Testis (tissue), 5 donors: ENCODE results near the gene SLC5A8. TPM values are rescaled to one million over a fixed set of nuclear protein-coding genes. Genes with fewer than 3 reads are reported as not detected.

Experiments
- DNase-seq: peaks from one replicate; pipeline ENCODE4 v3.0.0-alpha.2; 2019
- H3K27ac ChIP-seq, 2 donors: fragments of 200-600 bp; sonication (generic); one replicate each; pipeline ENCODE4 v1.5.1; 2019
- H3K27me3 ChIP-seq: fragments of 200-600 bp; sonication (generic); one replicate; pipeline ENCODE4 v1.5.1; 2019
- H3K36me3 ChIP-seq: fragments of 200-600 bp; sonication (generic); one replicate; pipeline ENCODE4 v1.5.1; 2017; ENCODE audit warnings: low read depth; ENCODE audit errors: missing control alignments
- H3K4me1 ChIP-seq: fragments of 200-600 bp; sonication (generic); one replicate; pipeline ENCODE4 v1.5.1; 2019
- H3K4me3 ChIP-seq, 2 donors: fragments of 200-600 bp; sonication (generic); one replicate each; pipeline ENCODE4 v1.5.1; 2017 to 2019
- H3K9me3 ChIP-seq: fragments of 200-600 bp; sonication (generic); one replicate; pipeline ENCODE4 v1.5.1; 2017
- POLR2A ChIP-seq: fragments of 450-650 bp; IDR thresholded peaks from one replicate; pipeline ENCODE4 v1.6.1; 2017; ENCODE audit warnings: antibody characterized with exemption, mild to moderate bottlenecking, moderate library complexity
- WGBS, 2 donors: methylation state at CpG; one replicate each; pipeline ENCODE4 v1.1.5; 2018; 5-methylcytosine and 5-hydroxymethylcytosine counted together
- intact Hi-C: fragments of 100-400 bp; cut with DNase I; formaldehyde crosslinking; loops from one replicate; pipeline ENCODE4 v1.15.1; 2023; ENCODE audit warnings: low total_unique reads
- long read RNA-seq, 2 donors: transcript quantifications; one replicate each; lab custom pipeline, GENCODE V29; 2026
- polyA plus RNA-seq: library from polyadenylated mRNA; stranded (reverse); fragments of 350-450 nt; fragmentation: Illumina TruSeq; extraction: RNeasy Lipid Tissue Mini Kit (QIAGEN cat#74804); gene quantifications from one replicate; pipeline ENCODE4 v1.2.3, GENCODE V29; 2014; ENCODE audit warnings: low read depth, low replicate concordance; ENCODE audit not compliant: insufficient read depth
- total RNA-seq, 2 donors: library from RNA; depleted of rRNA; stranded (reverse); fragments of >200 nt; gene quantifications; one replicate each; pipeline ENCODE4 v1.2.3, GENCODE V29; 2016
- TF ChIP-seq, protein P1 (sequence below), 3 experiments: fragments of 450-650 bp in 2 of 3; fragments of 200-600 bp in 1 of 3; sonication (generic) in 1 of 3; IDR thresholded peaks; one replicate each; pipeline ENCODE4 v1.5.1; 2016 to 2019; ENCODE audit warnings: antibody characterized with exemption in 3 of 3, mild to moderate bottlenecking in 2 of 3, moderate library complexity in 1 of 3

The SLC5A8 gene, protein sequence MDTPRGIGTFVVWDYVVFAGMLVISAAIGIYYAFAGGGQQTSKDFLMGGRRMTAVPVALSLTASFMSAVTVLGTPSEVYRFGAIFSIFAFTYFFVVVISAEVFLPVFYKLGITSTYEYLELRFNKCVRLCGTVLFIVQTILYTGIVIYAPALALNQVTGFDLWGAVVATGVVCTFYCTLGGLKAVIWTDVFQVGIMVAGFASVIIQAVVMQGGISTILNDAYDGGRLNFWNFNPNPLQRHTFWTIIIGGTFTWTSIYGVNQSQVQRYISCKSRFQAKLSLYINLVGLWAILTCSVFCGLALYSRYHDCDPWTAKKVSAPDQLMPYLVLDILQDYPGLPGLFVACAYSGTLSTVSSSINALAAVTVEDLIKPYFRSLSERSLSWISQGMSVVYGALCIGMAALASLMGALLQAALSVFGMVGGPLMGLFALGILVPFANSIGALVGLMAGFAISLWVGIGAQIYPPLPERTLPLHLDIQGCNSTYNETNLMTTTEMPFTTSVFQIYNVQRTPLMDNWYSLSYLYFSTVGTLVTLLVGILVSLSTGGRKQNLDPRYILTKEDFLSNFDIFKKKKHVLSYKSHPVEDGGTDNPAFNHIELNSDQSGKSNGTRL
- total RNA-seq (under 1 TPM; 0.31 to 0.71 TPM), polyA plus RNA-seq (0.40 TPM)
- long read RNA-seq, donor 1 = 0 reads
- long read RNA-seq, donor 2 = 0 reads

DNA sequence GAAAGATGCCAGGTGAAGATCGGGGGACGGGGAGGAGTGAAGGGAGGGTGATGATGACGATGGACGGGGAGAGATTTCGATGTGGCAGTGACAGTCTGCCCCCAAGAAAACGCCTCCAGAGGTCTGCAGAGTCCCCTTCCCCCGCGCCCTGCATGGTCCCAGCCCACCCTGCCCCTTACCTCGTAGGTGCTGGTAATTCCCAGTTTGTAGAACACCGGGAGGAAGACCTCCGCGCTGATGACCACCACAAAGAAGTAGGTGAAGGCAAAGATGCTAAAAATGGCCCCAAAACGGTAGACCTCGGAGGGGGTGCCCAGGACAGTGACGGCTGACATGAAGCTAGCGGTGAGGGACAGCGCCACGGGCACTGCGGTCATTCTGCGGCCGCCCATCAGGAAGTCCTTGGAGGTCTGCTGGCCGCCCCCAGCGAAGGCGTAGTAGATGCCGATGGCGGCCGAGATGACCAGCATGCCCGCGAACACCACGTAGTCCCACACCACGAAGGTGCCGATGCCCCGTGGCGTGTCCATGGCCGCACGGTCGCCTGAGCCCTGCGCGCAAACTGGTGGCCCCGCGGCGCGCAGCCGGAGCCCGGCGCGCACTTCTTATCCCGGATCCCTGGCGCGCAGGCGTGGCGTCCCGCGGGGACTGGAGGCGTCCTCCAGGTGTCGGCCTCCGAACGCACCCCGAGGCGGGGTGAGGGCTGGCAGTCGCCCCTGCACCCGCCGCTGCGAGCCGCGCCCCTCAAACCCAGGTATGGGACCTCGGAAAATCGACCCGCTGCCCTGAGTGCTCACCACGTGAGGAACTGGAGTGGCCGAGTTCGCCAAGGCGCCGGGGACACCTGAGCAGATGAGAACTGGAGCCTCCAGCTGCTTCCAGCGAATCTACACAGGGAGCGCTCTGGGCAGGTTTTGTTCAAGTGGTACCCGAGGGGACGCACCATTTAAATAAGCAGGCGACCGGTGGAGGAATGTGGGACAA is at the start of gene SLC5A8:
SLC5A8 (minus strand) TSS at position 920 of the 984 bp plus-strand sequence; CDS start at position 530, 390 bp downstream.
- WGBS, 2 donors = 6 to 15% methylated on average over 23 to 56 of the region's 80 CpGs
- Histone ChIP-seq H3K4me3 (peak within 1 kb of the TSS; percentile 36 to 56), H3K9me3 (no peaks in the 10 kb centered on the region), H3K27ac (no peak within 1 kb of the TSS), H3K27me3 (no peaks in the 10 kb centered on the region), H3K4me1 (no peaks in the 10 kb centered on the region), H3K36me3 (no peaks in the 10 kb centered on the region)
- intact Hi-C loops = no loop called here
- DNase-seq = peak; percentile 25
- TF ChIP-seq, protein P1, sequence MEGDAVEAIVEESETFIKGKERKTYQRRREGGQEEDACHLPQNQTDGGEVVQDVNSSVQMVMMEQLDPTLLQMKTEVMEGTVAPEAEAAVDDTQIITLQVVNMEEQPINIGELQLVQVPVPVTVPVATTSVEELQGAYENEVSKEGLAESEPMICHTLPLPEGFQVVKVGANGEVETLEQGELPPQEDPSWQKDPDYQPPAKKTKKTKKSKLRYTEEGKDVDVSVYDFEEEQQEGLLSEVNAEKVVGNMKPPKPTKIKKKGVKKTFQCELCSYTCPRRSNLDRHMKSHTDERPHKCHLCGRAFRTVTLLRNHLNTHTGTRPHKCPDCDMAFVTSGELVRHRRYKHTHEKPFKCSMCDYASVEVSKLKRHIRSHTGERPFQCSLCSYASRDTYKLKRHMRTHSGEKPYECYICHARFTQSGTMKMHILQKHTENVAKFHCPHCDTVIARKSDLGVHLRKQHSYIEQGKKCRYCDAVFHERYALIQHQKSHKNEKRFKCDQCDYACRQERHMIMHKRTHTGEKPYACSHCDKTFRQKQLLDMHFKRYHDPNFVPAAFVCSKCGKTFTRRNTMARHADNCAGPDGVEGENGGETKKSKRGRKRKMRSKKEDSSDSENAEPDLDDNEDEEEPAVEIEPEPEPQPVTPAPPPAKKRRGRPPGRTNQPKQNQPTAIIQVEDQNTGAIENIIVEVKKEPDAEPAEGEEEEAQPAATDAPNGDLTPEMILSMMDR (IDR thresholded peaks at IDR 0.05) = no peak
- TF ChIP-seq POLR2A = no peak

DNA sequence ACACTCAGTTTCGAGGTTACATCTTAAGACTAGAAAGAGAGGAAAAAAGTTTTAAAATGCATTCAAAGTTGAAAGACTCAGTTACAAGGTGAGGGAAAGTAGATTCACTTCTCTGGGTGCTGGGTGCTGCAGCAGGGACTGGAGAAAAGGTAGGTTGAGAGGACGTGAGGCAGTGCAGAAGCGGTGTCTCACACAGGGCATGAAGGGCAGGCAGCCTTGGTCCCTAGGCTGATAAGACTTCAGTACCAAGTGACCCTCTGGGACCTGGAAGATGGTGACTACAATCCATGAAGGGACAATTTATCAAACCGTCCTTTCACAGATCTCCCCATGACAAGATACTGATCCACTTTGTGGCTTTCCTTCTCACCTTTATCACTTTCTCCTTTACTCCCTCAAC is 47.3 kb upstream of the SLC5A8 start:
- H3K36me3 ChIP-seq = no peaks in the 10 kb centered on the region
- no peak overlapping the region for H3K4me3 ChIP-seq
- no peak overlapping the region for H3K27ac ChIP-seq
- 82 to 86% methylated on average over 4 of the region's 4 CpGs for WGBS, 2 donors
- no peaks in the 10 kb centered on the region for H3K4me1 ChIP-seq
- DNase-seq = no peak
- no peaks in the 10 kb centered on the region for H3K9me3 ChIP-seq
- no peaks in the 10 kb centered on the region for H3K27me3 ChIP-seq
- TF ChIP-seq POLR2A = no peak
- TF ChIP-seq, protein P1 (IDR thresholded peaks at IDR 0.05) = no peak
- intact Hi-C loops = loop anchor here (5.0 kb wide), 1 partner anchor 1155 kb away; no protein-coding TSS in a partner anchor

DNA sequence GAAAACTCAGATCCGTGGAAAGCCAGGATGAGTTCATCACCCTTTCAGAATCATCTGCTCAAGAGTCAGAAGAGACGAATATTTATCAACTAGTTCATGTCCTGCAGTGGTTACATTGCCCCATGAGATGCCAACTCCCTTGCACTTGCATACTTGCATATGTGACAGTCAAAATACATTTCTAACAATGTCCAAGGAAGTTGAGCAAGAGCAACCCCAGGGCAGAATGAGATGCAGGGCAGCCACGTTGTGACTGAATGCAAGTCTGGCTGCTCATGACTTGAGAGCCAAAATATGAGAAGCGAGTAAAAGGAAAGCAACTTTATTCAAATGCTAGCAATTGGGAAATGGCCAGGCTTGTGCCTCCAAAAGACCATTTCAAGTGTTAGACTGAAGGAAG is 46.2 kb upstream of the SLC5A8 start:
- DNase-seq = no peak
- no peak for TF ChIP-seq POLR2A
- TF ChIP-seq, protein P1 (IDR thresholded peaks at IDR 0.05) = no peak
- Histone ChIP-seq H3K27me3 (no peaks in the 10 kb centered on the region), H3K27ac (no peak overlapping the region), H3K9me3 (no peaks in the 10 kb centered on the region), H3K4me3 (no peak overlapping the region), H3K4me1 (no peaks in the 10 kb centered on the region), H3K36me3 (no peaks in the 10 kb centered on the region)
- intact Hi-C loops = loop anchor here (5.0 kb wide), 1 partner anchor 1154 kb away; no protein-coding TSS in a partner anchor
- WGBS, 2 donors = 69 to 73% methylated on average over 4 of the region's 4 CpGs

DNA sequence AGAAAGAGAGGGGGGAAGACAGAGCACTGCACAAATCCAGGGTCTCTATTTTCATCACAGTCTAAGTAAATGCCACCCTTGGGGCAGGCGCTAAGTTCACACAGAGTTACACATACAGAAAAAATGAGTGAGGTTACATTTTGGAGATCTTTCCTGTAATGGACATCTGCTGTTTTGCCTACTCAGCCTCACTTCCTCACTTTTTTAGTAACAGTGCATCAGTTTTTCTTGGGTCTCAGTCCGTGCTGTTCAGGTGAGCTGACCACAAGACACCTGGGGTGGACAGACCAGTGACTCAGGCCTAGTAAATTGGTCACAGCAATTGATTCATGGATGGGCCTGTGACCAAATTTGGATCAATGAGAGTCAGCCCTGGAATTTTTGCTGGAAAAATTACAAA is 33.6 kb upstream of the SLC5A8 start:
- Histone ChIP-seq H3K4me3 (no peak overlapping the region), H3K27me3 (no peaks in the 10 kb centered on the region), H3K36me3 (no peaks in the 10 kb centered on the region), H3K27ac (no peak overlapping the region), H3K9me3 (no peaks in the 10 kb centered on the region), H3K4me1 (no peaks in the 10 kb centered on the region)
- intact Hi-C loops = no loop called here
- whole genome bisulfite sequencing, 2 donors = 96 to 97% methylated on average over 2 of the region's 2 CpGs
- DNase-seq = no peak
- TF ChIP-seq POLR2A = no peak
- TF ChIP-seq, protein P1 (IDR thresholded peaks at IDR 0.05) = no peak
